ENCODE measurements around the gene PCK2.

- TF ChIP-seq CTCF (conservative IDR thresholded peaks at IDR 0.05): no peak
- TF ChIP-seq ZFX (IDR thresholded peaks at IDR 0.05): no peak
These were observed 18.4 kb upstream of the PCK2 start for GRCh38 chr14:24075485-24076301.
